SK-N-SH (cell line): Measurements from ENCODE around the gene LTF. TPM values are rescaled to one million over a fixed set of nuclear protein-coding genes. Genes with fewer than 3 reads are reported as not detected.

Experiments
- CTCF ChIA-PET: fragments of 300-600, 350-600 bp; formaldehyde crosslinking; extraction: SDS; loops from one replicate; lab custom pipeline; 2021; lab: Yijun Ruan, JAX
- POLR2A ChIA-PET: fragments of 350-600 bp; sonication (Branson Sonifier 250); formaldehyde crosslinking; extraction: SDS; loops from one replicate; lab custom pipeline; 2020; ENCODE audit warnings: antibody characterized with exemption, inconsistent platforms; lab: Yijun Ruan, JAX
- DNase-seq: peaks from one replicate; pipeline ENCODE4 v3.0.0; 2012
- H2AFZ ChIP-seq: fragments of 200-600 bp; sonication (generic); 2 replicates; pipeline ENCODE4 v1.8.1; 2016; ENCODE audit warnings: antibody characterized with exemption, mild to moderate bottlenecking, low read depth
- H3F3A ChIP-seq: fragments of 200-600 bp; sonication (generic); replicated peaks from 2 replicates; pipeline ENCODE3; 2016; ENCODE audit warnings: antibody characterized with exemption, mild to moderate bottlenecking; ENCODE audit not compliant: insufficient read depth
- H3K27ac ChIP-seq, 2 experiments: fragments of 200-500 bp in 1 of 2; fragments of 200-600 bp in 1 of 2; sonication (Bioruptor generic) in 1 of 2; sonication (generic), shearing (Covaris generic) in 1 of 2; 2 replicates each; pipeline versions ENCODE4 v1.5.1 to v1.6.1; 2014 to 2016; ENCODE audit warnings: low read depth in 2 of 2, inconsistent platforms in 1 of 2, low read length in 1 of 2, mild to moderate bottlenecking in 1 of 2, mixed read lengths in 1 of 2
- H3K27me3 ChIP-seq: fragments of 200-600 bp; sonication (generic), shearing (Covaris generic); 2 replicates; pipeline ENCODE4 v1.6.1; 2016; ENCODE audit warnings: mixed run types; ENCODE audit not compliant: insufficient read depth
- H3K36me3 ChIP-seq, 2 experiments: fragments of 200-500 bp in 1 of 2; fragments of 200-600 bp in 1 of 2; sonication (Bioruptor generic) in 1 of 2; sonication (generic) in 1 of 2; replicated peaks in 1 of 2; 2 replicates each; pipeline versions ENCODE3 to v1.5.1; 2014 to 2016; ENCODE audit warnings: low read length in 1 of 2, mild to moderate bottlenecking in 1 of 2; ENCODE audit not compliant: insufficient read depth in 2 of 2, control insufficient read depth in 1 of 2
- H3K4me1 ChIP-seq, 2 experiments: fragments of 200-500 bp in 1 of 2; fragments of 200-600 bp in 1 of 2; sonication (Bioruptor generic) in 1 of 2; sonication (generic), shearing (Covaris generic) in 1 of 2; 2 replicates each; pipeline versions ENCODE4 v1.5.1 to v1.6.1; 2014 to 2016; ENCODE audit warnings: low read depth in 1 of 2, low read length in 1 of 2, mixed run types in 1 of 2; ENCODE audit not compliant: insufficient read depth in 2 of 2, control insufficient read depth in 1 of 2
- H3K4me2 ChIP-seq: fragments of 200-600 bp; sonication (generic), shearing (Covaris generic); 2 replicates; pipeline ENCODE4 v1.6.1; 2017; ENCODE audit warnings: mixed run types
- H3K4me3 ChIP-seq, 2 experiments: fragments of 200-500 bp in 1 of 2; fragments of 200-600 bp in 1 of 2; sonication (Bioruptor generic) in 1 of 2; sonication (generic), shearing (Covaris generic) in 1 of 2; 2 replicates each; pipeline versions ENCODE4 v1.5.1 to v1.8.1; 2014 to 2016; ENCODE audit warnings: low read depth in 2 of 2, inconsistent platforms in 1 of 2, low read length in 1 of 2, mild to moderate bottlenecking in 1 of 2, mixed read lengths in 1 of 2, moderate library complexity in 1 of 2
- H3K79me2 ChIP-seq: fragments of 200-600 bp; sonication (generic); 2 replicates; pipeline ENCODE4 v1.8.1; 2017; ENCODE audit warnings: mild to moderate bottlenecking; ENCODE audit not compliant: insufficient read depth
- H3K9ac ChIP-seq: fragments of 200-600 bp; sonication (generic); 2 replicates; pipeline ENCODE4 v1.6.1; 2017; ENCODE audit warnings: mixed run types
- H3K9me2 ChIP-seq: fragments of 200-600 bp; sonication (generic); 2 replicates; pipeline ENCODE4 v1.6.1; 2017; ENCODE audit warnings: mixed run types
- H3K9me3 ChIP-seq: fragments of 200-600 bp; sonication (generic); 2 replicates; pipeline ENCODE4 v1.6.1; 2017; ENCODE audit warnings: mixed run types, mild to moderate bottlenecking, moderate library complexity
- H4K20me1 ChIP-seq: fragments of 200-600 bp; sonication (generic); 2 replicates; pipeline ENCODE4 v1.6.1; 2017; ENCODE audit warnings: mild to moderate bottlenecking, mixed run types; ENCODE audit not compliant: insufficient read depth
- CHD2 ChIP-seq: fragments of 150-350 bp; IDR thresholded peaks from 2 replicates; pipeline ENCODE4 v1.6.1; 2018; ENCODE audit warnings: low read length; ENCODE audit not compliant: partially characterized antibody
- CTCF ChIP-seq: fragments of 200-600 bp; sonication (generic); IDR thresholded peaks from 2 replicates; pipeline ENCODE4 v1.6.1; 2017; ENCODE audit warnings: antibody characterized with exemption, mild to moderate bottlenecking, moderate library complexity
- ELF1 ChIP-seq: IDR thresholded peaks from 2 replicates; pipeline ENCODE4 v1.4.0; 2012
- EP300 ChIP-seq, 2 experiments: IDR thresholded peaks; 2 replicates each; pipeline versions ENCODE4 v1.4.0 to v1.6.1; 2012; ENCODE audit warnings: borderline replicate concordance in 1 of 2, low read depth in 1 of 2, low read length in 1 of 2
- FOXM1 ChIP-seq: IDR thresholded peaks from 2 replicates; pipeline ENCODE4 v1.4.0; 2012; ENCODE audit warnings: low read depth, mild to moderate bottlenecking
- IRF3 ChIP-seq: fragments of 150-350 bp; IDR thresholded peaks from 2 replicates; pipeline ENCODE4 v1.6.1; 2016; ENCODE audit warnings: mild to moderate bottlenecking, low read depth, low read length
- MAX ChIP-seq: IDR thresholded peaks from 2 replicates; pipeline ENCODE4 v1.4.0; 2012; ENCODE audit warnings: low read depth
- MXI1 ChIP-seq: IDR thresholded peaks from 2 replicates; pipeline ENCODE4 v1.6.1; 2012; ENCODE audit warnings: mild to moderate bottlenecking, low read depth, low read length, improper control_type of control experiment
- SIN3A ChIP-seq: IDR thresholded peaks from 2 replicates; pipeline ENCODE4 v1.6.1; 2012; ENCODE audit warnings: low read depth, mild to moderate bottlenecking, low read length, moderate library complexity, borderline replicate concordance
- TEAD4 ChIP-seq: IDR thresholded peaks from 2 replicates; pipeline ENCODE4 v1.4.0; 2012; ENCODE audit warnings: mild to moderate bottlenecking, borderline replicate concordance; ENCODE audit not compliant: insufficient read depth
- USF1 ChIP-seq: IDR thresholded peaks from 2 replicates; pipeline ENCODE4 v1.4.0; 2012; ENCODE audit warnings: low read depth, borderline replicate concordance
- ZBTB33 ChIP-seq: IDR thresholded peaks from 2 replicates; pipeline ENCODE4 v1.4.0; 2012; ENCODE audit warnings: low read depth, borderline replicate concordance
- WGBS: methylation state at CpG from one replicate; pipeline ENCODE4 v1.1.6; 2017; ENCODE audit warnings: low lambda C conversion rate; 5-methylcytosine and 5-hydroxymethylcytosine counted together
- polyA plus RNA-seq, 3 experiments: library from polyadenylated mRNA; depleted of rRNA; stranded (reverse); fragments of >200 nt; gene quantifications; 2 replicates each; pipeline ENCODE4 v1.2.3, GENCODE V29; 2012

LTF gene
- polyA plus RNA-seq, 1 of the 3 experiments (the other 2 are of a cell fraction) = not detected

GRCh38 chr3:46455231-46456115, 9.2 kb downstream of the LTF start:
- Histone ChIP-seq H4K20me1 (no peaks in the 10 kb centered on the region), H3K36me3 (no peaks in the 10 kb centered on the region), H3K4me3 (no peak overlapping the region), H2AFZ (no peak overlapping the region), H3K79me2 (no peaks in the 10 kb centered on the region), H3K9ac (no peak overlapping the region), H3K4me2 (no peak overlapping the region), H3F3A (no peaks in the 10 kb centered on the region), H3K9me2 (no peaks in the 10 kb centered on the region)
- POLR2A ChIA-PET = no interaction called here
- CTCF ChIA-PET = interaction anchor here (0.9 to 1.1 kb wide), 2 partner anchors 10 to 31 kb away, joined by 3 read pairs; partner anchors contain the start of gene LTF
- no peak for DNase-seq
- TF ChIP-seq FOXM1 (no peak), TEAD4 (no peak), MXI1 (no peak), EP300 (IDR thresholded peaks at IDR 0.05; ENCODE audit: borderline replicate concordance in 1 of 2, low read depth in 1 of 2, low read length in 1 of 2) (no peak), ZBTB33 (no peak), IRF3 (no peak), ELF1 (no peak), CHD2 (no peak), MAX (no peak), USF1 (no peak), CTCF (no peak), SIN3A (no peak)
- TF ChIP-seq, all 33 proteins: peak for 0
- Histone ChIP-seq H3K27me3 (0 out of 2 replicates have a peak, but pooled peaks cover 8% of the 10 kb centered on the region), H3K4me1 (no peaks in the 10 kb centered on the region), H3K9me3 (no peaks in the 10 kb centered on the region), H3K27ac (no peak overlapping the region)
- WGBS = 51% methylated on average over 13 of the region's 21 CpGs
